ENCODE measurements around the gene CASQ1. TPM values are rescaled to one million over a fixed set of nuclear protein-coding genes. Genes with fewer than 3 reads are reported as not detected.

CASQ1 gene
- total RNA-seq, 6 donors from 2014 or later, result 0.17 to 0.91 TPM; not detected in 4

DNA sequence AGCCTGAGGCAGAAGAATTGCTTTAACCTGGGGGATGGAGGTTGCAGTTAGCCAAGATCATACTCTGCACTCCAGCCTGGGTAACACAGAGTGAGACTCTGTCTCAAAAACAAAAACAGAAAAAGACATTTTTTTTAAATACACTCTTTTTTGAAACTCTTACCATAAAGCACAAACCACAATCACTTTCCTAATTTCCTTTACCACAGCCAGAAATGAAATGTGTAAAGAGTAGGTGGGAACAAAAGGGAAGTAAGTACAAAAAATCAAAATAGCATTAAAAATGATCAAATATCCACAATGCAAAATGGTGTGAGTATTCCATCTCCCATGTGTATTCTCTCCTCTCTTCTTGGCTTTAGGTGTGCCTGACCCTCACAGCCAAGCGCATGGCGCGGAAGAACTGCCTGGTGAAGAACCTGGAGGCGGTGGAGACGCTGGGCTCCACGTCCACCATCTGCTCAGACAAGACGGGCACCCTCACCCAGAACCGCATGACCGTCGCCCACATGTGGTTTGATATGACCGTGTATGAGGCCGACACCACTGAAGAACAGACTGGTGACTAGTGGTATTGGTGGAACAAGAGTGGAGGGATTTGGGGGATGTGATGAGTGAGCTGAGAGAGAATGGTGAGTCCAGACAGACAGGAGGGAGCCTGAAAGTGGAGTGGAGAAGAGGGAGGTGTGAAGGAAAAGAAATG, 24.1 kb upstream of the CASQ1 start:
- H3K27me3 ChIP-seq, result no peaks in the 10 kb centered on the region
- H3K9me3 ChIP-seq, result no peaks in the 10 kb centered on the region
- ATAC-seq (ENCODE audit: low FRiP score in 2 of 2) (peak in 1 of 2 donors; percentile 29), DNase-seq (peak in 1 of 2 donors; percentile 27)
- H3K4me1 ChIP-seq, result peaks cover 0 to 6% (median 0%) of the 10 kb centered on the region in 4 donors
- TF ChIP-seq POLR2A (IDR thresholded peaks at IDR 0.05), result no peak
- no peak for TF ChIP-seq POLR2AphosphoS5 (IDR thresholded peaks at IDR 0.05)
- TF ChIP-seq, protein P1, sequence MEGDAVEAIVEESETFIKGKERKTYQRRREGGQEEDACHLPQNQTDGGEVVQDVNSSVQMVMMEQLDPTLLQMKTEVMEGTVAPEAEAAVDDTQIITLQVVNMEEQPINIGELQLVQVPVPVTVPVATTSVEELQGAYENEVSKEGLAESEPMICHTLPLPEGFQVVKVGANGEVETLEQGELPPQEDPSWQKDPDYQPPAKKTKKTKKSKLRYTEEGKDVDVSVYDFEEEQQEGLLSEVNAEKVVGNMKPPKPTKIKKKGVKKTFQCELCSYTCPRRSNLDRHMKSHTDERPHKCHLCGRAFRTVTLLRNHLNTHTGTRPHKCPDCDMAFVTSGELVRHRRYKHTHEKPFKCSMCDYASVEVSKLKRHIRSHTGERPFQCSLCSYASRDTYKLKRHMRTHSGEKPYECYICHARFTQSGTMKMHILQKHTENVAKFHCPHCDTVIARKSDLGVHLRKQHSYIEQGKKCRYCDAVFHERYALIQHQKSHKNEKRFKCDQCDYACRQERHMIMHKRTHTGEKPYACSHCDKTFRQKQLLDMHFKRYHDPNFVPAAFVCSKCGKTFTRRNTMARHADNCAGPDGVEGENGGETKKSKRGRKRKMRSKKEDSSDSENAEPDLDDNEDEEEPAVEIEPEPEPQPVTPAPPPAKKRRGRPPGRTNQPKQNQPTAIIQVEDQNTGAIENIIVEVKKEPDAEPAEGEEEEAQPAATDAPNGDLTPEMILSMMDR (IDR thresholded peaks at IDR 0.05), result no peak
- no peak for TF ChIP-seq EP300 (IDR thresholded peaks at IDR 0.05)
- H3K4me3 ChIP-seq, result no peak overlapping the region
- no peaks in the 10 kb centered on the region for H3K36me3 ChIP-seq
- 68 to 74% methylated on average over 12 of the region's 12 CpGs for WGBS, 2 donors
- no peak overlapping the region for H3K27ac ChIP-seq

DNA sequence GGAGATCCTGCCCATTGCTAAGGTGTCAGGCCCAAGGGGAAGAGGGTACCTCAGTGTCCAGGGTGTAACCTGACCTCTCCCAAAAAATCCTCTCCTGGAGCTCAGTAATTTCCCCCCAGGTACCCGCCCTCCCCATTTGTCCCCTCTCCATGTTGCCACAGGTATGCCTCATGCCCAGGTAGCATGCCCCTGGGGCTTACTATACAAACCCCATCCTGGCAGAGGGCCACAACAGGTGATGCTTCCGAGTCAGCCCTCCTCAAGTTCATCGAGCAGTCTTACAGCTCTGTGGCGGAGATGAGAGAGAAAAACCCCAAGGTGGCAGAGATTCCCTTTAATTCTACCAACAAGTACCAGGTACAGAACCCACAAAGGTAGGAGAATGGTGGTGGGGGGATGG, 23.3 kb upstream of the CASQ1 start:
- DNase-seq, result no peak
- no peak for TF ChIP-seq EP300 (IDR thresholded peaks at IDR 0.05)
- H3K36me3 ChIP-seq, result no peaks in the 10 kb centered on the region
- 83 to 85% methylated on average over 4 of the region's 4 CpGs for WGBS, 2 donors
- H3K27ac ChIP-seq, result no peak overlapping the region
- H3K9me3 ChIP-seq, result no peaks in the 10 kb centered on the region
- no peak overlapping the region for H3K4me3 ChIP-seq
- peaks cover 0 to 6% (median 0%) of the 10 kb centered on the region in 4 donors for H3K4me1 ChIP-seq
- H3K27me3 ChIP-seq, result no peaks in the 10 kb centered on the region
- ATAC-seq (ENCODE audit: low FRiP score in 2 of 2), result no peak

DNA sequence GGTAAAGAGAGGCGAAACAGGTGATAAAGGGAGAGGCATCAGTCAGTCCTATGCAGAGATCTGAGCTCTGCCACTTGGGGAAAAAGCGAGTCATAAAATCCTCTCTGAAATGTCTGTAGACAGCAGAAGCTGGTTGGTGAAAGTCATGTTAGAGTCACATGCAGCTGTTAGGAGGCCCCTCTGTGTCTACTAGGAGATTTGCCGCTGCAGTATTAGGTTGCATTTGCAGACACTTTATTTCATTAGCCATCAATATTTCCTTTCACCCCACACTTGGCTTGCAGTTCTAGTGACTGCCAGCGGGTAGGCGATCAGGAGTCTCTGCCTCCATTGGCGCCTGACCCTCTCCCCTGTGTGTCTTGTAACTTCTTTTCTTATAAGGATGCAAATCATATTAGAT, 22.8 kb upstream of the CASQ1 start:
- Histone ChIP-seq H3K36me3 (no peaks in the 10 kb centered on the region), H3K4me3 (no peak overlapping the region), H3K27me3 (no peaks in the 10 kb centered on the region), H3K4me1 (peaks cover 0 to under 1% (median 0%) of the 10 kb centered on the region in 4 donors), H3K27ac (no peak overlapping the region), H3K9me3 (no peaks in the 10 kb centered on the region)
- ATAC-seq (ENCODE audit: low FRiP score in 2 of 2) (no peak), DNase-seq (no peak)
- 92 to 93% methylated on average over 6 of the region's 6 CpGs for WGBS, 2 donors
- TF ChIP-seq POLR2AphosphoS5 (IDR thresholded peaks at IDR 0.05), result no peak
- TF ChIP-seq EP300 (IDR thresholded peaks at IDR 0.05), result no peak
- TF ChIP-seq POLR2A (IDR thresholded peaks at IDR 0.05), result no peak
- TF ChIP-seq, protein P1 (IDR thresholded peaks at IDR 0.05), result no peak

DNA sequence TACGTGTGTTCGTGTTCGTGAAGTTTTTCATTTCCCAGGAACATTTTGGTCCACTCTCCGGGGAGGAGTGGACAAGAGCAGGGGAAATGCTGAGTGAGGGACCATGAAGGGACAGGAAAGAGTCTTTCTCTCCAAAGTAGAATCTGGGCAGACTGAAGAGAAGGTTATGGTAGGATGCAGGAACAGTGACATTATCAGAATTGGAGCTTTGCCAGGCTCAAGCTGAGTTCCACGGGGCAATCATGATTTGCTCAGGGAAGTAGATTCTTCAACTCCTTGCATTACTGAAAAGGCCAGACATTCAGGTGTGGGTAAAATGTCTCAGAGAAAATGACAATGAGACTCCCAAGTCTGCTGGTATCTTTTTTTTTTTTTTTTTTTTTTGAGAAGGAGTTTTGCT, 22.4 kb upstream of the CASQ1 start:
- DNase-seq, result no peak
- H3K27me3 ChIP-seq, result no peaks in the 10 kb centered on the region
- 72% methylated on average over 5 of the region's 5 CpGs for WGBS, 2 donors
- no peak for ATAC-seq (ENCODE audit: low FRiP score in 2 of 2)
- H3K36me3 ChIP-seq, result no peaks in the 10 kb centered on the region
- TF ChIP-seq POLR2A (IDR thresholded peaks at IDR 0.05), result no peak
- no peak for TF ChIP-seq POLR2AphosphoS5 (IDR thresholded peaks at IDR 0.05)
- TF ChIP-seq EP300 (IDR thresholded peaks at IDR 0.05), result no peak
- no peaks in the 10 kb centered on the region for H3K9me3 ChIP-seq
- no peak overlapping the region for H3K4me3 ChIP-seq
- H3K27ac ChIP-seq, result no peak overlapping the region
- no peaks in the 10 kb centered on the region for H3K4me1 ChIP-seq

DNA sequence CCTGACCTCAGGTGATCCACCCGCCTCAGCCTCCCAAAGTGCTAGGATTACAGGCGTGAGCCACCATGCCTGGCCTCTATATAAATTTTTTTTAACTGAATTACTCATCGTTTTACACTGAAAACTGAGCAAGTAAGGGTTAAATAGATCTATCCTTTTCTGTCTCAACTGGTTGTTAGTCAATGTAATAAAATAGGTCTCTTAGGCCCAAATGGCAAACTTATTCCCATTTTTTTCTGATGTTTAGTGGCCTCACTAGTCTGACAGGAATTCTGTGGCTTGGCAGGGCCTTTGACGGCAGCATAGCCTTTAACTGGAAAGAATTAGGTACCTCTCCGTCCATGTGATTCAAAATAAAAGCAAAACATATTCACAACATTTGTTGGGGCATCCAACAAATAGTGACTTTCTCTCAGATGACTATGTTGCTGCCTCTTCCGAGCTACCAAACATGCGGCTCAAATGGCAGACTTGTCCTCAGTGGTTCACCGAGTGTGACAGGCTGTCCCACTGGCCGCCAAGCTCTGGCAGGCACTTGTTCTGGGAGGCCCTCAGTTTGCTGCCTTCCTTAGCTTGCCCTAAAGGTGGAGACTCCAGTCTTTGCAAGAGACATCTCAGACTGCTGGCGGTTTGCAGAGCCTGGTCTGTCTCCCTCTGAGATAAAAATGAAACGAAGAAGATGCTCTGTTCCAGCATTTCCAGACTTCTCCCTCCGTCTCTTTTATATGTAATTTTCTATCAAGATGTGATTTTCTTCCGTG, 21.6 kb upstream of the CASQ1 start:
- Histone ChIP-seq H3K36me3 (no peaks in the 10 kb centered on the region), H3K27ac (no peak overlapping the region), H3K9me3 (no peaks in the 10 kb centered on the region), H3K4me1 (no peaks in the 10 kb centered on the region), H3K27me3 (no peaks in the 10 kb centered on the region), H3K4me3 (no peak overlapping the region)
- 87 to 88% methylated on average over 13 of the region's 13 CpGs for WGBS, 2 donors
- DNase-seq (no peak), ATAC-seq (ENCODE audit: low FRiP score in 2 of 2) (peak in 1 of 2 donors; percentile 44)
- no peak for TF ChIP-seq POLR2AphosphoS5 (IDR thresholded peaks at IDR 0.05)
- TF ChIP-seq, protein P1 (IDR thresholded peaks at IDR 0.05), result no peak
- TF ChIP-seq EP300 (IDR thresholded peaks at IDR 0.05), result no peak
- no peak for TF ChIP-seq POLR2A (IDR thresholded peaks at IDR 0.05)
